Measurements from ENCODE around the gene PC.

PC gene

DNA sequence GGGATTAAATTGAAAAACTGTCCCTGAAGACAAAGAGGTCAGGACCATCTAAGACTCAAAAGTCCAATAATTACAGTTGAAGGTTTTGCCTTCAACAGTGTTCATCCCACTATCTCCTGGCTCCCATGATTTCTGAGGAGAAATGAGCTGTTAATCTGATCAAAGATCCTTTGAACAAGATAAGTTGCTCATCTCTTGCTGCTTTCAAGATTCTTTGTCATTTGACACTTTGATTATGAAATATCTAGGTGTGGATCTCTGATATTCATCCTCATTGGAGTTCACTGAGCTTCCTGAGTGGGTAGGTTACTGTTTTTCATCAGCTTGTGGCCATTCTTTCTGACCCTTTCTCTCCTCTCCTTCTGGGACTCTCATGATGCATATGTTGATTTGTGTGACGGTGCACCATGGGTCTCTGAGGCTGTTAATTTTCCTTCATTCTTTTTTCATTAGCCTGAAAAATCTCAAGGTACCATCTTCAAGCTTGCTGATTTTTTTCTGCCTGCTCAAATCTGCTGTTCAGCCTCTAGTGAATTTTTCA lies 20.9 kb downstream of the PC start:
- Mint-ChIP-seq H3K27me3 (no peaks in the 10 kb centered on the region), H3K9me3 (no peaks in the 10 kb centered on the region), H3K4me3 (no peak overlapping the region), H3K4me1 (no peaks in the 10 kb centered on the region), H3K27ac (no peak overlapping the region)
- no peak for DNase-seq
- no peak for ATAC-seq

- no peaks in the 10 kb centered on the region for H3K9me3 Mint-ChIP-seq
- ATAC-seq (no peak), DNase-seq (no peak)
- H3K4me1 Mint-ChIP-seq: no peaks in the 10 kb centered on the region
- H3K27me3 Mint-ChIP-seq: no peaks in the 10 kb centered on the region
- no peak overlapping the region for H3K27ac Mint-ChIP-seq
- no peak overlapping the region for H3K4me3 Mint-ChIP-seq
Observed at GRCh38 chr11:66936311-66936711, 21.9 kb downstream of the PC start.

GRCh38 chr11:66934950-66935779 lies 23.0 kb downstream of the PC start:
- Mint-ChIP-seq H3K4me1 (no peaks in the 10 kb centered on the region), H3K4me3 (no peak overlapping the region), H3K9me3 (no peaks in the 10 kb centered on the region), H3K27ac (no peak overlapping the region), H3K27me3 (no peaks in the 10 kb centered on the region)
- DNase-seq (no peak), ATAC-seq (no peak)

GRCh38 chr11:66933531-66933930 lies 24.7 kb downstream of the PC start:
- Mint-ChIP-seq H3K4me3 (no peak overlapping the region), H3K27ac (no peak overlapping the region), H3K9me3 (no peaks in the 10 kb centered on the region), H3K4me1 (no peaks in the 10 kb centered on the region), H3K27me3 (no peaks in the 10 kb centered on the region)
- ATAC-seq (no peak), DNase-seq (no peak)

DNA sequence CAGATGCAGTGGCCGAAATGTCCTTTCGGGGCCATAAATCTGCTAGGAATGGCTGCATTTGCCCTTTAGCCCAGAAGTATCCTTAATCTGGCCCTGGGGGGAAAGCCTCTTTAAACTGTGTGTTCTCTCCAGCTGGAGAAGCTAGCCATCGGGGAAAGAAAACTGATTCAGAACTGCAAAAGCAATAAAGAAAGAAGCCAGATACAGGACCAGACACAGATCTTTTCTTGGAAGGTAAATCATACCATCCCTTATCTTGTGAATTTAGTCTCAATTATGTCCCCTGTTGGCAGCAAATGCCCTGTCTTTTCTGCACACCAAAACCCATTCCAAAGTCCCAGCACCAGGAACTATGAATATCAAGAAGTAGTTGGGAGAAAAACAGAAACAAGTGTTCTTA lies 25.6 kb downstream of the PC start:
- no peak overlapping the region for H3K4me3 Mint-ChIP-seq
- H3K4me1 Mint-ChIP-seq: no peaks in the 10 kb centered on the region
- DNase-seq: no peak
- no peaks in the 10 kb centered on the region for H3K27me3 Mint-ChIP-seq
- no peak overlapping the region for H3K27ac Mint-ChIP-seq
- H3K9me3 Mint-ChIP-seq: no peaks in the 10 kb centered on the region
- no peak for ATAC-seq

- Mint-ChIP-seq H3K4me1 (no peaks in the 10 kb centered on the region), H3K27ac (no peak overlapping the region), H3K27me3 (no peaks in the 10 kb centered on the region), H3K9me3 (peaks cover 0 to 3% of the 10 kb centered on the region in 2 donors), H3K4me3 (no peak overlapping the region)
- no peak for DNase-seq
- ATAC-seq: no peak
Observed at GRCh38 chr11:66929753-66930152, 28.4 kb downstream of the PC start.

GRCh38 chr11:66924272-66924671 lies 33.9 kb downstream of the PC start:
- Mint-ChIP-seq H3K27me3 (no peaks in the 10 kb centered on the region), H3K27ac (no peak overlapping the region), H3K4me1 (no peaks in the 10 kb centered on the region), H3K9me3 (peaks cover 0 to 7% of the 10 kb centered on the region in 2 donors), H3K4me3 (no peak overlapping the region)
- DNase-seq (no peak), ATAC-seq (no peak)

- H3K4me3 Mint-ChIP-seq: no peak overlapping the region
- peak overlapping the region in 1 of 2 donors; percentile 14 for H3K27ac Mint-ChIP-seq
- H3K9me3 Mint-ChIP-seq: peaks cover 0 to 7% of the 10 kb centered on the region in 2 donors
- H3K27me3 Mint-ChIP-seq: no peaks in the 10 kb centered on the region
- no peak for DNase-seq
- no peaks in the 10 kb centered on the region for H3K4me1 Mint-ChIP-seq
- ATAC-seq: no peak
Observed at GRCh38 chr11:66922551-66922950, 35.6 kb downstream of the PC start.

- no peak for ATAC-seq
- no peak for DNase-seq
- no peak overlapping the region for H3K27ac Mint-ChIP-seq
- no peak overlapping the region for H3K4me3 Mint-ChIP-seq
- H3K9me3 Mint-ChIP-seq: peaks cover 0 to 7% of the 10 kb centered on the region in 2 donors
- no peaks in the 10 kb centered on the region for H3K27me3 Mint-ChIP-seq
- H3K4me1 Mint-ChIP-seq: no peaks in the 10 kb centered on the region
Observed at GRCh38 chr11:66920978-66921784, 37.0 kb downstream of the PC start.

GRCh38 chr11:66919923-66920322 lies 38.3 kb downstream of the PC start:
- Mint-ChIP-seq H3K9me3 (peaks cover 0 to 6% of the 10 kb centered on the region in 2 donors), H3K4me3 (no peak overlapping the region), H3K27ac (peak overlapping the region in 1 of 2 donors; percentile 42), H3K27me3 (no peaks in the 10 kb centered on the region), H3K4me1 (no peaks in the 10 kb centered on the region)
- no peak for ATAC-seq
- DNase-seq: no peak

DNA sequence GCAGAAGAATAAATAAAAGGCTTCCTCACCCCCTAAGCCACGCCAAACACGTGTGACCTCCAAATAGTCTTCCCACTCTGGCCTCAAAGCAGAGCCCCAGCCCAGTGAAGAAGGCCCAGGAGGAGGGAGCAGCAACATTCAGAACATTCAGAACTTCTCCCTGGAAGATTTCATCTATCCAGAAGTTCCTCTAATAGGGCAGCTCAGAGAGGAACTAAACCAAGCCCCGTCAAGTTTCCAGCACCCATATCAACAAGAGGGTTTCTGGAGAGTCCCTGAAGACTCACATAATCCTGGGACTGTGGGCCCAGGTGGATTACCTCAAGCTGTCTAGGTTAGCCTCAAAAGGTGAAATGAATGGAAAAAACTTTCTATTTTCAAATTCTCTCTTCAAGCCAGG lies 39.4 kb downstream of the PC start:
- Mint-ChIP-seq H3K4me1 (no peaks in the 10 kb centered on the region), H3K27ac (no peak overlapping the region), H3K9me3 (no peaks in the 10 kb centered on the region), H3K27me3 (no peaks in the 10 kb centered on the region), H3K4me3 (no peak overlapping the region)
- DNase-seq (no peak), ATAC-seq (no peak)

DNA sequence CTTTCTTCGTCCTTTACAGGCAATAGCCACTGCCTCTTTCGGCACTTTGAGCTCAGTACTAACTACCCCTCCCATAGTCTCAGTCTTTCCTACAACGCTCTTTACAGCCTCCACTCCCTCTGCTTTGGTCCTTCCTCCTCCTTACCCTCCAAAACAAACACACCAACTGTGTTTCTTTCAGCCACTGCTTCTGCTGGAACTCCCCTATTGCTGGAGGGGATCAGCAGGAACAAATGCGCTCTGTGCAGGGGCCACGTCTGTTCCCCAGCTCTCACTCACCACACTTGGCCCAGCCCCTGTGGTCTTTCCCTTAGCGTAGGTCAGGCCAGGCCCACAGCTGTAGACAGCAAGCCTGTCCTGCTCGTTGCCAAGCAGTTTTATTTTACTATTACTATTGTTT lies 42.3 kb downstream of the PC start:
- H3K27ac Mint-ChIP-seq: no peak overlapping the region
- H3K4me1 Mint-ChIP-seq: no peaks in the 10 kb centered on the region
- ATAC-seq (no peak), DNase-seq (no peak)
- H3K27me3 Mint-ChIP-seq: no peaks in the 10 kb centered on the region
- H3K4me3 Mint-ChIP-seq: no peak overlapping the region
- H3K9me3 Mint-ChIP-seq: no peaks in the 10 kb centered on the region

DNA sequence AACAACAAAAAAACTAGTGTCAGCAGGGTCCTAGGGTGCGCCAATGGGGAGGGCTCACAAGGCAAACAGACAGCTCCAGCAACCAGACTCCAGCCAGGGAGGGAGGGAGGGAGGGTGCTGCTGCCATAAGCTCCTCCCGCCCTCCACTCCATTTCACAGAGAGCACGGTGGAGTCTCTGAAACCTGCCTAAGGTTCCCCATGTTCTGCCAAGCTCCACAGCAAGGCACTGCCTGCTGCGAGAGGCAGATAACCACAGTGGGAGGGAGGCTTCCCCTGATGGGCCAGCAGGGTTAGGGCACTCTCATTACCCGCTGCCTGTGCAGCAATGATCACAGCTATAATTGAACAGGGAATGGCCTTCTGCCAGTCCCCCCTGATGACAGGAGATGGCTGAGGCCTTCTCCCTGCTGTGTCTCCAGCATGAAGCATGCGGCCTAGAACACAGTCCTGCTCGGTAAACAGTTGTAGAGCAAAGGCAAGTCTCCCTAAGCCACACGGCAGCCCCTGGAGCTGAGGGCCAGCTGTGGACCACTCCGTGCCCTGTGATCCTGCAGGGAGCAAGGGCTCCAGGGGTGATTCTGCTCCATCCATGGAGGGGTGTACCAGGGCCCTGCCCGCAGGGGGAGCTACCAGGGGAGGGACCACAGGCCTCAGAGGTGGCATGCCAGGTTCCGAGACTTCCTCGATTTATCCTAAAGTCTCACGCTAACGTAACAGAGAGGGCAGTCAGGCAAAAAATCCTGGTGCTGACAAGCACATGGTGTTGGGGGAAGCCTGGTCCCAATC lies 42.9 kb downstream of the PC start:
- Mint-ChIP-seq H3K4me3 (no peak overlapping the region), H3K27ac (no peak overlapping the region), H3K4me1 (no peaks in the 10 kb centered on the region), H3K27me3 (no peaks in the 10 kb centered on the region), H3K9me3 (no peaks in the 10 kb centered on the region)
- no peak for ATAC-seq
- no peak for DNase-seq

DNA sequence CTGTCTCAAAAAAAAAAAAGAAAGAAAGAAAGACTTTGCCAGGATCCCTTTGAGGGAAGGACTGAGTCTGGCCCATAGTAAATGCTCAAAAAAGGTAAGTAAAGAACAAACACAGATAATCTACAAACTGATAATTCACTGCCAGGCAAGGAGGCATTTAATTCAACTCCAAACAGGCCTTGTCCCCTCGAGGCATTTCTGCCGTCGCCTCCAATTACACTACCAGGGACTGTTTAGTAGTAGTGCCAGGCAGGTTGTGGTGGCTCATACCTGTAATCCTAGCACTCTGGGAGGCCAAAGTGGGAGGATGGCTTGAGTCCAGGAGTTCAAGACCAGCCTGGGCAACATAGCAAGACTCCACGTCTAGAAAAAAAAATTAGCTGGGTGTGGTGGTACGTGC lies 43.7 kb downstream of the PC start:
- Mint-ChIP-seq H3K9me3 (no peaks in the 10 kb centered on the region), H3K27ac (no peak overlapping the region), H3K4me3 (no peak overlapping the region), H3K27me3 (no peaks in the 10 kb centered on the region), H3K4me1 (no peaks in the 10 kb centered on the region)
- DNase-seq (no peak), ATAC-seq (no peak)

DNA sequence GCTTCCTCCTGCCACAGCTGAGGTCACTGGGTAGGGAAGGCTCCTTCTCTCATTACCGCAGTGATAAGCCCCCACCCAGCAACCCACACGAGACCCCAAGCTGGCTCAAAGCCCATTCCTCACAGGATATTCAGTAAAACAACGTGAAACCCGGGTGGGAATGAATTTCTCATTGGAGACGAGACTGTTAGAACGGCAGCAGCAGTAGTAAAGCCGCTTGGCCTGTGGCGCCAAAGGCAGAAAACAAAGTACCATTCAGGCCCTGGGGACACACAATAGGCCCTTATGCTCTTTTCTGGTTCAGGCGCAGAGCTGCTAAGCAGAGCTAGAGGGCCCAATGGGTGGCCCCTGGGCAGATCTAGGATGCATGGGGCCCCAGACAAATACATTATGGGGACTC lies 45.3 kb downstream of the PC start:
- Mint-ChIP-seq H3K9me3 (no peaks in the 10 kb centered on the region), H3K4me3 (no peak overlapping the region), H3K4me1 (no peaks in the 10 kb centered on the region), H3K27me3 (no peaks in the 10 kb centered on the region), H3K27ac (no peak overlapping the region)
- ATAC-seq (no peak), DNase-seq (no peak)
